ENCODE measurements around the gene WWC2. TPM values are rescaled to one million over a fixed set of nuclear protein-coding genes. Genes with fewer than 3 reads are reported as not detected.
"Not testable (repeated sequence)": the region's sequence is repeated elsewhere in the genome, so short reads cannot be mapped to it uniquely, and the experiment has no call there.

Gene WWC2
- total RNA-seq, 4 donors from 2014 or later = 6.6 to 79.7 (median 9.4) TPM

- Histone ChIP-seq H3K27ac (no peak within 1 kb of the TSS), H3K36me3 (no peaks in the 10 kb centered on the region), H3K27me3 (no peaks in the 10 kb centered on the region), H3K9me3 (no peaks in the 10 kb centered on the region), H3K4me3 (no peak within 1 kb of the TSS), H3K4me1 (no peaks in the 10 kb centered on the region)
- TF ChIP-seq CTCF (IDR thresholded peaks at IDR 0.05) = no peak
- TF ChIP-seq POLR2AphosphoS5 (IDR thresholded peaks at IDR 0.05) = no peak
- TF ChIP-seq EP300 (IDR thresholded peaks at IDR 0.05; ENCODE audit: low read depth) = no peak
- TF ChIP-seq POLR2A (IDR thresholded peaks at IDR 0.05) = no peak
- WGBS, 2 donors (ENCODE audit: low coverage in 1 of 2) = 90 to 94% methylated on average over 5 of the region's 5 CpGs
- in situ Hi-C loops (cut with MboI; ENCODE audit: low pct_ligation_motif_present in 1 of 4, low pct_unique_long_range_greater_than_20kb in 1 of 4, low sequenced_read_pairs in 3 of 4) (no loop called here), intact Hi-C loops (cut with DNase I; ENCODE audit: low total_unique reads) (no loop called here)
- DNase-seq = no peak
Observed at GRCh38 chr4:183322326-183322725, 223.3 kb downstream of the WWC2 start, which contains the start of gene CLDN24. Gene CLDN24, minus strand, starts transcription at chr4:183322426. Its CDS starts 0 bp downstream, at chr4:183322426.

- no peaks in the 10 kb centered on the region for H3K4me1 ChIP-seq
- H3K36me3 ChIP-seq = no peaks in the 10 kb centered on the region
- no peak for DNase-seq
- in situ Hi-C loops (cut with MboI; ENCODE audit: low pct_ligation_motif_present in 1 of 4, low pct_unique_long_range_greater_than_20kb in 1 of 4, low sequenced_read_pairs in 3 of 4) (no loop called here), intact Hi-C loops (cut with DNase I; ENCODE audit: low total_unique reads) (no loop called here)
- no peak overlapping the region for H3K27ac ChIP-seq
- no peaks in the 10 kb centered on the region for H3K27me3 ChIP-seq
- 82 to 100% methylated on average over 3 to 6 of the region's 6 CpGs for WGBS, 2 donors (ENCODE audit: low coverage in 1 of 2)
- H3K9me3 ChIP-seq = no peaks in the 10 kb centered on the region
- no peak overlapping the region for H3K4me3 ChIP-seq
- TF ChIP-seq EP300 (IDR thresholded peaks at IDR 0.05; ENCODE audit: low read depth) (no peak), CTCF (IDR thresholded peaks at IDR 0.05) (no peak), POLR2AphosphoS5 (IDR thresholded peaks at IDR 0.05) (no peak), POLR2A (IDR thresholded peaks at IDR 0.05) (no peak)
Observed at GRCh38 chr4:183323295-183323694, 224.2 kb downstream of the WWC2 start.

- H3K9me3 ChIP-seq; H3K36me3 ChIP-seq; H3K27ac ChIP-seq; H3K4me1 ChIP-seq; H3K4me3 ChIP-seq; in situ Hi-C loops (cut with MboI; ENCODE audit: low pct_ligation_motif_present in 1 of 4, low pct_unique_long_range_greater_than_20kb in 1 of 4, low sequenced_read_pairs in 3 of 4); intact Hi-C loops (cut with DNase I; ENCODE audit: low total_unique reads); H3K27me3 ChIP-seq; DNase-seq: not testable (repeated sequence)
- 87 to 96% methylated on average over 5 to 11 of the region's 11 CpGs for WGBS, 2 donors (ENCODE audit: low coverage in 1 of 2)
Observed at GRCh38 chr4:183324056-183324455, 225.0 kb downstream of the WWC2 start.

GRCh38 chr4:183324619-183325018 is 225.6 kb downstream of the WWC2 start:
- in situ Hi-C loops (cut with MboI; ENCODE audit: low pct_ligation_motif_present in 1 of 4, low pct_unique_long_range_greater_than_20kb in 1 of 4, low sequenced_read_pairs in 3 of 4) = no loop called here
- H3K36me3 ChIP-seq = no peaks in the 10 kb centered on the region

GRCh38 chr4:183326387-183326786 is 227.3 kb downstream of the WWC2 start:
- DNase-seq; H3K36me3 ChIP-seq; H3K9me3 ChIP-seq; H3K27me3 ChIP-seq; intact Hi-C loops (cut with DNase I; ENCODE audit: low total_unique reads); H3K4me1 ChIP-seq; in situ Hi-C loops (cut with MboI; ENCODE audit: low pct_ligation_motif_present in 1 of 4, low pct_unique_long_range_greater_than_20kb in 1 of 4, low sequenced_read_pairs in 3 of 4); H3K27ac ChIP-seq; H3K4me3 ChIP-seq: not testable (repeated sequence)
- 86% methylated on average over 6 of the region's 6 CpGs; no CpG with 5 or more reads in 1 of the 2 donors for WGBS, 2 donors (ENCODE audit: low coverage in 1 of 2)

More at GRCh38 chr4:183324619-183325018, 225.6 kb downstream of the WWC2 start:
- no peak overlapping the region for H3K4me3 ChIP-seq
- no peaks in the 10 kb centered on the region for H3K27me3 ChIP-seq
- H3K4me1 ChIP-seq = no peaks in the 10 kb centered on the region
- no peak for TF ChIP-seq EP300 (IDR thresholded peaks at IDR 0.05; ENCODE audit: low read depth)
- TF ChIP-seq CTCF (IDR thresholded peaks at IDR 0.05) = no peak
- no peak for TF ChIP-seq POLR2AphosphoS5 (IDR thresholded peaks at IDR 0.05)
- no peak for TF ChIP-seq POLR2A (IDR thresholded peaks at IDR 0.05)
- H3K27ac ChIP-seq = no peak overlapping the region
- H3K9me3 ChIP-seq = no peaks in the 10 kb centered on the region
- DNase-seq = no peak
- intact Hi-C loops (cut with DNase I; ENCODE audit: low total_unique reads) = no loop called here
- WGBS, 2 donors (ENCODE audit: low coverage in 1 of 2) = 92% methylated on average over 6 of the region's 7 CpGs; no CpG with 5 or more reads in 1 of the 2 donors
